IPS DF 4.7 (cell line): ENCODE results near the gene MAP3K7.
"Not testable (repeated sequence)": the region's sequence is repeated elsewhere in the genome, so short reads cannot be mapped to it uniquely, and the experiment has no call there.

Experiments
- DNase-seq: peaks from one replicate; pipeline ENCODE4 v3.0.0-alpha.2; 2013; ENCODE audit warnings: low spot score; ENCODE audit errors: extremely low read depth

MAP3K7 gene

GRCh38 chr6:90578894-90579549 is 7.8 kb downstream of the MAP3K7 start:
- DNase-seq, result no peak

DNA sequence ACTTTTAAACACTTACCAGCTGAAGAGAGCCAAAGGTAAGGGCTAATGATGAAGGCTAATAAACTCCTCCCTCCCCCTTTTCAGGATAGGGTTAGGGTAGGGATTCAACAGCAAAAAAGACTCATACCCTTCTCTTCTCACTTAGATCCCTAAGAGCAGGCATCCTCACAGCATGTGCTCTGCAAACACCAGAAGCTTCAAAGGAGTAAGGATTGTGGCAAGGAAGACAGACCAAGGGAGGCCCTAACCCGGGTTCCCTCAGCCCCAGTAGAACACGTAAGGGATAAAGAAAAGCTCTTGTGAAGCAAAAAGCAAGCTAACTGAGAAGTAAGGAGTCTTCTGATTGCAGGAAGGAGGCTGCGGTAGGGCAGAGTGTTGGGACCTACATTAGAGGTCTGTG is 11.6 kb downstream of the MAP3K7 start:
- DNase-seq, result no peak

- no peak for DNase-seq
These were observed 12.3 kb downstream of the MAP3K7 start for GRCh38 chr6:90574610-90575009.

DNA sequence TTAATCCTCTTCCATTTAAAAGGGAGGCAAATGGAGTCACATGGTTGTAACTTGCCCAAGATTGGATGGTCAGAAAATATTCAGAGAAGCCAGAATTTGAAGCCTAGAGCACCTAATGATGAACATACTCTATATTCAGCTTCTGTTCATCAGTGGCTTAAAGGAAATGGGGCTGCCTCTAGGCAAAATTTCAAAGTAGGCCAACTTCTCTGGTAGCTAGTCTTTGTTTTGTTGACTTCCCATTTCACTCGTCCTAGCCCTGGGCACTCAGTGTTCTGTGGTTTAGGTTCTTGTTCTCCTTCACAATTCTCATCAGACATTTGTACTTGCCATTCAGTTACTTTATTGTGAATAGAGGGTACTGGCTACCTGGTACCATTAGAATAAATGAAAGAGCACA is 13.2 kb downstream of the MAP3K7 start:
- DNase-seq, result no peak

DNA sequence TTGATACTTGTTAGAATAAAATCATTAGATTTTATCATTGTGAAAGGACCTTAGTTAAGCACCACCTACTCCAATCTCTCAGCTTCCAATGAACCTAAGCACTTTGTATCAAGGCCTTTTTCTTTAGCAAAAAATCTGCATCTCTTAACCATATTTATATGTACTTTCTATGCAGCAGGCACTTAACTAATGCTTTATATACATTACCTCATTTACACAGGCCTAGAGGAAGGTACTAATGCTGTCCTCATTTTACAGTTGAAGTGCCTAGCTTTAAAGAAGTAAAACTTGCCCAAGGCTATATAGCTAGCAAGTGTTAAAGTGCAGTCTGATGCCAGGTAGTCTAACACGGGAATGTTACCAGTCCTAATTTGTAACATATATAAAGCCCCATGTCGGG is 14.0 kb downstream of the MAP3K7 start:
- no peak for DNase-seq

DNA sequence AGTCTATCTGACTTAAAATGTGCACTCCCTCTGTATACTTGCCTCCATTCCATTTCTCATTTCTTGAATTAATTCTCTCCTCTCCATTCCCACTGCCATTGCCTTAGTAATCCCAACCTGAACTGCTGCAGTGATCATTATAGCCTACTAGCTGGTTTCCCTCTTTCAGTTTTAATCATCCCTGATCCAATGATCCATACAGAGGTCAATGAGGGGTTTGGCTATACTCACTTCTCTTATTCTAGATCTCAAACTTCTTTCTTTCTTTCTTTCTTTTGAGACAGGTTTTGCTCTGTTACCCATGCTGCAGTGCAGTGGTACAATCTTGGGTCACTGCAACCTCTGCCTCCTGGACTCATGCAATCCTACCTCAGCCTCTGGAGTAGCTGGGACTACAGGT is 17.6 kb downstream of the MAP3K7 start:
- no peak for DNase-seq

DNA sequence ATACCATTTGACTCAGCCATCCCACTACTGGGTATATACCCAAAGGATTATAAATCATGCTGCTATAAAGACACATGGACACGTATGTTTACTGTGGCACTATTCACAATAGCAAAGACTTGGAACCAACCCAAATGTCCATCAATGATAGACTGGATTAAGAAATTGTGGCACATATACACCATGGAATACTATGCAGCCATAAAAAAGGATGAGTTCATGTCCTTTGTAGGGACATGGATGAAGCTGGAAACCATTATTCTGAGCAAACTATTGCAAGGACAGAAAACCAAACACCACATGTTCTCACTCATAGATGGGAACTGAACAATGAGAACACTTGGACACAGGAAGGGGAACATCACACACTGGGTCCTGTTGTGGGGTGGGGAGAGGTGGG is 19.2 kb downstream of the MAP3K7 start:
- not testable (repeated sequence) for DNase-seq

DNA sequence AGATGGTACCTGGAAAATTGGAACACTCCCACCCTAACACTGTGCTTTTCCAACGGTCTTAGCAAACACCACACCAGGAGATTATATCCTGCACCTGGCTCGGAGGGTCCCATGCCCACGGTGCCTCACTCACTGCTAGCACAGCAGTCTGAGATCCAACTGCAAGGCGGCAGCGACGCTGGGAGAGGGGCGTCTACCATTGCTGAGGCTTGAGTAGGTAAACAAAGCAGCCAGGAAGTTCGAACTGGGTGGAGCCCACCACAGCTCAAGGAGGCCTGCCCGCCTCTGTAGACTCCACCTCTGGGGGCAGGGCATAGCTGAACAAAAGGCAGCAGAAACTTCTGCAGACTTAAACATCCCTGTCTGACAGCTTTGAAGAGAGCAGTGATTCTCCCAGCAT is 24.5 kb downstream of the MAP3K7 start:
- DNase-seq, result not testable (repeated sequence)

GRCh38 chr6:90559931-90560330 is 26.9 kb downstream of the MAP3K7 start:
- DNase-seq, result no peak

GRCh38 chr6:90557006-90557405 is 29.9 kb downstream of the MAP3K7 start:
- DNase-seq, result no peak

- no peak for DNase-seq
These were observed 38.9 kb downstream of the MAP3K7 start for GRCh38 chr6:90547991-90548390.

GRCh38 chr6:90547079-90547478 is 39.8 kb downstream of the MAP3K7 start:
- no peak for DNase-seq

DNA sequence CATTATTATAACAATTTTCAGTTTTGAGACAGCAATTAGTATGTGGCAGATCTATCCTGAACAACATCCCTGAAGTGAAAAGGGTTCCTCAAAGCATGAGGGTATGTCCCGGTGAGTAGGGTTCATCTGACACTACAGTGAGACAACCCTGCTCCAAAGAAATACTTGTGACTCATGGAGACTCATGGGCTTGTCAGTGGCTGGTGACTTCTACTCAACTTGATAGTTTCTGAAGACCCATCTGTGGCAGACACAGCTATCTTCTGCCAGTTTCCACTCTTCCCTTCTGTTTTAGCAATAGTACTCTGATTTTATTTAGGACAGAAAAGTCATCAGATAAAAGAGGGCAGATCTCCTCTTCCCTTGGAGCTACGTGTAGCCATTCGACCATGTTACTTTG is 41.4 kb downstream of the MAP3K7 start:
- DNase-seq, result no peak

DNA sequence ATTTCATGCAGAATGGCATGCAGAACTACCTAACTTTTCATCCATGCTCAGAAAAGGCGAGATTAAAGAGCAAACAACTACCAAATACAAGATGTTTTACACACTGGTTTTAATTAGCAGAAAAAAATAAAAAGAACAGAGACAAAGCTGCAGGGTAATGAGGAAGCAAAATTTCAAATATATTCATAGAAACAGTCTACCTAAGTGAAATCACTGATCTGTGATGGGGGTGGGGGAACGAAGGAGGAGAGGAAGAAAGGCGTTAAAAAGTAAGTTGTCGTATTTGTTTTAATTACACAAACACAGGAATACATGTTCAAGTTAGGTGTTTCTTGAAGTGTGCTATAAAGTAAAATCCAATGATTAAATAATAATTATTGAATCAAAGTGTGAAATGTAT is 42.1 kb downstream of the MAP3K7 start:
- no peak for DNase-seq

GRCh38 chr6:90544081-90544480 is 42.8 kb downstream of the MAP3K7 start:
- no peak for DNase-seq

DNA sequence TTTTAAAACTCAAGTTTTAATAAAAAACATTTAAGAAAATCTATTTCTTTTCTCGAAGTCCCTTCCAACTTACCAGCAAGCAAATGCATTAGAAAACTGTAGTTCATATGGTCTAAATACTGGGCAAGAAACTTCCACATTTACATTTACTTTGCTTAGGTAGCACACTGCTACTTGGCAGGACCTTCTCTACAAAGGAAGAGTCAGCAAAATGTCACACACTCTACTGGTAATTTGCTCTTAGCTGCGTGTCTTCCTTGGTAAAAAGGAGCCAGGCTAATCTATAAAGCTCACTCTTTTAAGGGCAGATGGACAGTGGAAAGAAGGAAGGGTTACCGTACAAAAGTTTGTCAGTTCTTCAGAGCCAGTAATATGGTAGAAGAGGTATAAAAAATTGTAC is 45.7 kb downstream of the MAP3K7 start:
- DNase-seq, result no peak

DNA sequence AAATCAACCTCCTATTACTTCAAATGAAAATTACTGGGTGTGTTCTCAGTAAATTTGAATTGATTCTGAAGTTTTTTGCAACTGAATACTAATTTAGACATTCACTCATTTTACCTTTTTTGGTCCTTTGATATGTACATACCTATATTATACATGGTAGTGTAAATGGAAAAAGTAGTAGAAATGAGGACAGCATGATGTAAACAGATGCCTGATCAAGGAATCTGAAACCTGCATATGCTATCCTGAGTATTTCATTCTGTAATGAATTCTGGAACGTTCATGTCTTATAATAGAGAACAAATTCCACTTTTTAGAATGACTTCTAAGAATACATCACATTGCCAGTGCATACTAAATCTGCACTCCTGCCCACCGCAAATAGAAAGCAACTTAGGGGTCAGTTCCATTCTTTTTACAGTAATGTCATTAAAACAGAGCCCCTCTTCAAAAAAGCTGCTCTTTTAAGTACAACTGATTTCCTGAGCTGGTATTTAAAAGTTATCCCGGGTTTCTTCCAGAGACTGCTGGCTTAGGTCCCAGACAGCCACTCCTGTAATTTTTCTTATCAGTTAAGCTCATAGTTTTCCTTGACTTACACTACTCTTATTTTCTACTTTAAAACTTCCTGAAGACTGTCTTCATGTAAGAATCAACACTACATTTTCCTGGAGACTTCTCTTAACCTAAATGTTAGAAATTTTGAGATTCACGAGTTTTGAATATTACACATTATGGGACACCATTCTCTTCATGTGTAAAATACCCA is 48.4 kb downstream of the MAP3K7 start:
- DNase-seq, result no peak

DNA sequence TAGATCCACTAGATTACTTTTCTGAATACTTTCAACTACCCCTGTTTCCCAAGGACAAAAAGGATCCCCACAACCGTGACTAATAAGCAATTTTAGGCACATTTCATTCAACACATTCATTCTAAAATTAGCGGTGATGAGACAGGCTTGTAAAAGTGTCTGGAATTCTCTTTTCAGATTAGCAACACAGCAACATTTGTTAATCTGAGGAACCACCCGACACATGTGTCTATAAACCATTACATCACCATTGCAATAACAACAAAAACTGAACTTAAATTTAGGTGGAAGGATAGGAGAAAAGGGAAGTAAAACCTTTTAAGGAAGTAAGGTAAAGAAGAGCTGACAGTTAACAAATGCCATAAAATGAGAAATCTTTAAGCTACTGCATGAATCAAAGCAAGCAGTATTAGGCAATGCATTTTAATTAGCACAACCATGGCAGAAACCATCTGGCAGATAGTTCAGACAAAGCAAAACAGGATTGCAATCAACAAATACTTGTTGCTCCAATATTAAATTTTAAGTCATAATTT is 49.1 kb downstream of the MAP3K7 start:
- DNase-seq, result no peak

DNA sequence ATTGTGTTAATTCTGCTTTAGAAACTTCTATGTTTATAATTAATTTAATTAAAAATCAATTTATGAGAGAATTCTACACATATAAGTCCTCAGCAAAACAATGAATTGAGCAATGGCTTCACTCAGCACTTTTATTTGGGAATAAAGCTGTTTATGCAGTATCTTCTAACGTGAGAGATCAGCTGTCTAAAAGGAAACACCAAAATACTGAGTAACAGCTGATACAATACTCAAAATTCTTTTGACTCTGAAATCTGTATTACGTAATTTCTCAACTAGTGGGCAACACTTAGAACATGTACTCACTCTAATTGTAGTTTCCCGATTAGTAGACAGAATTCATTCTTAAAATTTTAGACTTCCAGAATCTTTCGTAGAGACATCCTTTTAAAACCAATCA is 49.8 kb downstream of the MAP3K7 start:
- no peak for DNase-seq

GRCh38 chr6:90536520-90536919 is 50.4 kb downstream of the MAP3K7 start:
- DNase-seq, result no peak

DNA sequence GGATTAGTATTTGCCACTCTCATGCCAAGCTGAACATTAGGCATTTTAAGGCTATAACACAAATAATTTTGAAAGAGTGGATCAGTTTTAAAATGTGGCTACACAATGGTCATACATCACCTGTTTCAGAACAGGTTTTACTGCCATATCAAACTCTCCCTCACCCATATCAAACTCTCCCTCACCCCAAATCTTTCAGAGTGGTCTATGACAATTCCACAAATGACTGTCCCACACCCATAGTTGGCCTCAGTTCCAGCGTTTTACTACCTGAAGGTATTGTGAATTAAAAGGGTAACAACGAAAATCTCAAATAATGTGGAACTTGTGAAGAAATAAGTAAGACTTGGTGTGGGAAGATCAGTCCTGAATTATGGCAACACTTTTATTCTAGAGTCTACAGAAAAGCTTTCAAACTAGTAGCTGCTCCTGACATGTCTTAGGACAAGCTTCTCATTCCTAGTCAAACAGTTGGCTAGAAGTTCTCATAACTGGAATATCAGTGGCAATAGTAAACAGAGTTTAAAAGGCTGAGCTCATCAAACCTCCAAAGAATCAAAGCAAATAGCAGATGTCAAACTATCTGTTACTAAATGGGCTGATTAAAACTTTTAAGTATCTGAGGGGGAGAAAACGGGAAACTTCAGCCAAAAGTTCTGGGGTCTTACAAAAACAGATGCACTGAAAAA is 52.4 kb downstream of the MAP3K7 start:
- no peak for DNase-seq

- DNase-seq, result no peak
These were observed 53.1 kb downstream of the MAP3K7 start for GRCh38 chr6:90533615-90534336.
